Tibial nerve (tissue), 4 donors: ENCODE results near the gene DHRSX.

Experiments used
- EP300 ChIP-seq, 2 donors: sonication (generic); formaldehyde crosslinking; IDR thresholded peaks; one replicate each; pipeline ENCODE4 v1.6.1; 2017; ENCODE audit warnings: antibody characterized with exemption in 2 of 2, mild to moderate bottlenecking in 1 of 2
- POLR2A ChIP-seq, 2 donors: fragments of 450-650 bp; IDR thresholded peaks; one replicate each; pipeline ENCODE4 v1.6.1; 2017; ENCODE audit warnings: antibody characterized with exemption in 2 of 2, mild to moderate bottlenecking in 2 of 2, moderate library complexity in 2 of 2
- TF ChIP-seq, protein P1 (sequence below), 5 experiments: fragments of 200-600 bp in 3 of 5; fragments of 450-650 bp in 2 of 5; sonication (generic) in 3 of 5; IDR thresholded peaks; one replicate each; pipeline ENCODE4 v1.5.1; 2016 to 2019; ENCODE audit warnings: antibody characterized with exemption in 5 of 5, mild to moderate bottlenecking in 3 of 5, moderate library complexity in 2 of 5

DNA sequence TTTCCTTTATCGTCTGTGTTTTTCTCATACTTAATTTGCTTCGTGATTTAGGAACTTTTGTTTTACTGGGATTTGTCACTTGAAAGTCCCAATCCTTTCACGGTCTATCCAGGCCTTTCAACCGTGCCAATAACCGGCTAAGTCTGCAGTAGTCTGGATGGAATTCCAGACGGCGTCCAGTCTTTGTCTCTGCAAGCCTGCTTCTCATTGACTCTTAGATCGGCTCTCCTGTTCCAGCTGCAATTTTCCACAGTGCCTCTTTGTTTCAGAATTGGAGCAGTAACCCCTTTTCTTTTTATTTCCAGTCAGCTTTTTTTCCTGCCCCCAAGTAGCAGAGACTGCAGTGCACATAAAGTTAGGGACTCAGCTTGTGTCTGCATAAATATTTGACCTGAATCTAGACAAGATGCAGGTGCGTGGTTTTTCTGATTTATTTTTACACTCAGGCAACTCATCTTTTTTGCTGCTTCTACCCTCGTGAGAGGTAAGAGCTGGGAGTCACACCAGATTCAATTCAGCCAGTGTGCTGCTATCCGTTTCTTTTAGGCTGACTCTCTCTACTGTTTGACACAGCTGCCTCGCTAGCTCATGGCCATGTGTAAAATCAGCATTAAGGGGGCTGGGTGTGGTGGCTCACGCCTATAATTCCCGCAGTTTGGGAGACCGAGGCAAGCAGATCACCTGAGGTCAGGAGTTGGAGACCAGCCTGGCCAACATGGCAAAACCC, 37.4 kb upstream of the DHRSX start:
- TF ChIP-seq, protein P1, sequence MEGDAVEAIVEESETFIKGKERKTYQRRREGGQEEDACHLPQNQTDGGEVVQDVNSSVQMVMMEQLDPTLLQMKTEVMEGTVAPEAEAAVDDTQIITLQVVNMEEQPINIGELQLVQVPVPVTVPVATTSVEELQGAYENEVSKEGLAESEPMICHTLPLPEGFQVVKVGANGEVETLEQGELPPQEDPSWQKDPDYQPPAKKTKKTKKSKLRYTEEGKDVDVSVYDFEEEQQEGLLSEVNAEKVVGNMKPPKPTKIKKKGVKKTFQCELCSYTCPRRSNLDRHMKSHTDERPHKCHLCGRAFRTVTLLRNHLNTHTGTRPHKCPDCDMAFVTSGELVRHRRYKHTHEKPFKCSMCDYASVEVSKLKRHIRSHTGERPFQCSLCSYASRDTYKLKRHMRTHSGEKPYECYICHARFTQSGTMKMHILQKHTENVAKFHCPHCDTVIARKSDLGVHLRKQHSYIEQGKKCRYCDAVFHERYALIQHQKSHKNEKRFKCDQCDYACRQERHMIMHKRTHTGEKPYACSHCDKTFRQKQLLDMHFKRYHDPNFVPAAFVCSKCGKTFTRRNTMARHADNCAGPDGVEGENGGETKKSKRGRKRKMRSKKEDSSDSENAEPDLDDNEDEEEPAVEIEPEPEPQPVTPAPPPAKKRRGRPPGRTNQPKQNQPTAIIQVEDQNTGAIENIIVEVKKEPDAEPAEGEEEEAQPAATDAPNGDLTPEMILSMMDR (IDR thresholded peaks at IDR 0.05): no peak
- no peak for TF ChIP-seq POLR2A (IDR thresholded peaks at IDR 0.05)
- TF ChIP-seq EP300 (IDR thresholded peaks at IDR 0.05): no peak
